GM12878 (cell line): ENCODE results near the gene RBM26. TPM values are rescaled to one million over a fixed set of nuclear protein-coding genes. Genes with fewer than 3 reads are reported as not detected.

Source experiments
- ATAC-seq: fragments of 200-7000 bp; cut with Tn5 transposase; 3 replicates; pipeline ENCODE4 v1.9.1; 2020; ENCODE audit warnings: mild to moderate bottlenecking, moderate library complexity
- BruUV-seq: library from RNA; stranded (reverse); fragments of 400-500 nt; replicated peaks from 2 replicates; lab custom pipeline; 2021; lab: Mats Ljungman, UMichigan
- CTCF ChIA-PET: fragments of 300-600 bp; sonication (Branson Sonifier 250); formaldehyde crosslinking; extraction: SDS; loops from one replicate; lab custom pipeline; 2021; ENCODE audit warnings: inconsistent platforms; lab: Yijun Ruan, JAX
- POLR2A ChIA-PET: fragments of 350-600 bp; formaldehyde crosslinking; extraction: SDS; loops from one replicate; lab custom pipeline; 2021; ENCODE audit warnings: inconsistent platforms; lab: Charles Lee
- RAD21 ChIA-PET: fragments of 300-600 bp; sonication (Branson Sonifier 250); formaldehyde crosslinking; loops from one replicate; lab custom pipeline; 2023; ENCODE audit warnings: antibody characterized with exemption; ENCODE audit not compliant: unreplicated experiment; lab: Charles Lee
- SMC1A ChIA-PET: fragments of 300-600 bp; sonication (Branson Sonifier 250); formaldehyde crosslinking; loops from one replicate; lab custom pipeline; 2023; ENCODE audit not compliant: unreplicated experiment, uncharacterized antibody; lab: Charles Lee
- DNase-seq: peaks from one replicate; pipeline ENCODE4 v3.0.0-alpha.2; 2011; ENCODE audit warnings: low read depth, low spot score
- FAIRE-seq: peaks from 3 replicates; lab custom pipeline; 2011; peaks lifted over from hg19 to GRCh38; lab: Jason Lieb, UNC
- H2AFZ ChIP-seq: 2 replicates; pipeline ENCODE4 v1.6.0; 2011; ENCODE audit warnings: low read depth, low read length, control low read depth; ENCODE audit not compliant: control insufficient read depth
- H3K27ac ChIP-seq: 2 replicates; pipeline ENCODE4 v1.5.1; 2011; ENCODE audit warnings: control low read depth; ENCODE audit not compliant: control insufficient read depth, insufficient read depth
- H3K27me3 ChIP-seq, 2 experiments: replicated peaks in 1 of 2; 2 replicates each; pipeline versions ENCODE4 v1.6.0 to v1.6.1; 2011; ENCODE audit warnings: low read length in 1 of 2; ENCODE audit not compliant: control insufficient read depth in 2 of 2, insufficient read depth in 2 of 2
- H3K36me3 ChIP-seq, 2 experiments: 2 replicates each; pipeline ENCODE4 v1.5.1; 2011; ENCODE audit warnings: low read length in 1 of 2; ENCODE audit not compliant: control insufficient read depth in 2 of 2, insufficient read depth in 2 of 2
- H3K4me1 ChIP-seq: 2 replicates; pipeline ENCODE4 v1.6.1; 2011; ENCODE audit warnings: mild to moderate bottlenecking, low read length, moderate library complexity, mixed read lengths; ENCODE audit not compliant: control insufficient read depth, insufficient read depth
- H3K4me2 ChIP-seq: 2 replicates; pipeline ENCODE4 v1.6.0; 2011; ENCODE audit warnings: control low read depth; ENCODE audit not compliant: control insufficient read depth, insufficient read depth
- H3K4me3 ChIP-seq: fragments of 200-600 bp; sonication (generic); 2 replicates; pipeline ENCODE4 v1.5.1; 2016
- H3K79me2 ChIP-seq: 2 replicates; pipeline ENCODE4 v1.6.0; 2011; ENCODE audit warnings: low read length; ENCODE audit not compliant: control insufficient read depth, insufficient read depth
- H3K9ac ChIP-seq: 2 replicates; pipeline ENCODE4 v1.8.0; 2011; ENCODE audit warnings: low read length, control low read depth, mixed read lengths; ENCODE audit not compliant: control insufficient read depth, insufficient read depth
- H3K9me3 ChIP-seq: replicated peaks from 3 replicates; pipeline ENCODE4 v1.5.1; 2011; ENCODE audit warnings: mild to moderate bottlenecking, low read length; ENCODE audit not compliant: control insufficient read depth, insufficient read depth
- H4K20me1 ChIP-seq: 2 replicates; pipeline ENCODE4 v1.6.0; 2011; ENCODE audit not compliant: control insufficient read depth, insufficient read depth
- CBFB ChIP-seq: IDR thresholded peaks from 2 replicates; pipeline ENCODE4 v1.6.1; 2016; ENCODE audit warnings: antibody characterized with exemption, low read depth
- CHD1 ChIP-seq: IDR thresholded peaks from 2 replicates; pipeline ENCODE4 v1.6.1; 2012; ENCODE audit warnings: low read depth, low read length, improper control_type of control experiment
- DPF2 ChIP-seq: fragments of 450-650 bp; IDR thresholded peaks from 2 replicates; pipeline ENCODE4 v1.6.1; 2017; ENCODE audit warnings: mild to moderate bottlenecking
- ETV6 ChIP-seq, 2 experiments: fragments of 450-650 bp in 1 of 2; IDR thresholded peaks in 1 of 2; conservative IDR thresholded peaks in 1 of 2; 2 replicates each; pipeline ENCODE4 v1.6.1; 2014; ENCODE audit warnings: antibody characterized with exemption in 1 of 2, borderline replicate concordance in 1 of 2, low read depth in 1 of 2, mild to moderate bottlenecking in 1 of 2, moderate library complexity in 1 of 2
- FOXM1 ChIP-seq: IDR thresholded peaks from 2 replicates; pipeline ENCODE4 v1.6.1; 2012; ENCODE audit warnings: low read depth, mild to moderate bottlenecking, inconsistent platforms, low read length, moderate library complexity
- HDAC2 ChIP-seq: fragments of 200-600 bp; sonication (generic); IDR thresholded peaks from 2 replicates; pipeline ENCODE4 v1.6.1; 2017
- MAX ChIP-seq: IDR thresholded peaks from 2 replicates; pipeline ENCODE4 v1.6.1; 2012; ENCODE audit warnings: low read depth, low read length, improper control_type of control experiment
- RAD21 ChIP-seq: IDR thresholded peaks from 2 replicates; pipeline ENCODE4 v1.6.1; 2011; ENCODE audit warnings: mild to moderate bottlenecking, low read depth, low read length, moderate library complexity; ENCODE audit not compliant: insufficient read depth
- RCOR1 ChIP-seq: conservative IDR thresholded peaks from 2 replicates; pipeline ENCODE4 v1.6.1; 2012; ENCODE audit warnings: low read depth, low read length, improper control_type of control experiment
- SIX5 ChIP-seq: IDR thresholded peaks from 2 replicates; pipeline ENCODE4 v1.6.1; 2011; ENCODE audit warnings: mild to moderate bottlenecking, low read depth, low read length, moderate library complexity; ENCODE audit not compliant: severe bottlenecking
- SMC3 ChIP-seq: IDR thresholded peaks from 2 replicates; pipeline ENCODE4 v1.6.1; 2011; ENCODE audit warnings: low read length, improper control_type of control experiment, borderline replicate concordance
- SP1 ChIP-seq: IDR thresholded peaks from one replicate; pipeline ENCODE4 v1.6.1; 2011; ENCODE audit warnings: low read depth, low read length
- ZNF384 ChIP-seq: IDR thresholded peaks from 2 replicates; pipeline ENCODE4 v1.6.1; 2012; ENCODE audit warnings: low read depth, mild to moderate bottlenecking, low read length, improper control_type of control experiment, borderline replicate concordance
- WGBS: methylation state at CpG from one replicate; pipeline ENCODE4 v1.1.6; 2016; ENCODE audit warnings: low lambda C conversion rate; ENCODE audit not compliant: insufficient replicate concordance, insufficient coverage; ENCODE audit errors: missing lambda C conversion rate; 5-methylcytosine and 5-hydroxymethylcytosine counted together
- in situ Hi-C: fragments of 300-500 bp; cut with MboI; formaldehyde crosslinking; loops from 9 replicates; pipeline ENCODE4 v1.14.3; 2018; ENCODE audit warnings: mixed read lengths
- intact Hi-C: fragments of 100-400 bp; cut with micrococcal nuclease; formaldehyde crosslinking; loops from one replicate; pipeline ENCODE4 v1.14.2; 2022; ENCODE audit not compliant: unreplicated experiment
- polyA plus RNA-seq, 11 experiments: library from polyadenylated mRNA; depleted of rRNA in 4 of 11; unstranded in 6 of 11; stranded (reverse) in 5 of 11; fragments of >200 nt; fragmentation: Nextera tagmentation in 4 of 11; fragmentation: Illumina TruSeq in 1 of 11; extraction: Ambion mirVana in 4 of 11; extraction: Trizol in 1 of 11; gene quantifications; 1 replicate in 1 of 11; 2 replicates in 10 of 11; pipeline versions ENCODE4 v1.2.1 to v1.2.3, GENCODE V29; 2011 to 2016; ENCODE audit warnings: inconsistent platforms in 2 of 11, missing spikeins in 2 of 11, low read depth in 1 of 11
- total RNA-seq, 4 experiments: library from RNA; depleted of rRNA in 3 of 4; stranded (reverse); fragments of >200 nt in 3 of 4; fragmentation: Illumina TruSeq in 1 of 4; extraction: Trizol in 1 of 4; gene quantifications; 2 replicates each; pipeline versions ENCODE4 v1.2.1 to v1.2.3, GENCODE V29; 2013 to 2021
- TF ChIP-seq, protein P1 (sequence below): fragments of 450-650 bp; IDR thresholded peaks from 2 replicates; pipeline ENCODE4 v1.6.1; 2016; ENCODE audit warnings: mild to moderate bottlenecking

RBM26 gene
- total and polyA plus RNA-seq, 10 of the 15 experiments (the other 5 are each of a cell fraction or from before 2014, with no cell fraction given): 17.6 to 71.3 (median 38.9) TPM

GRCh38 chr13:79435561-79435990 is 29.5 kb upstream of the RBM26 start:
- in situ Hi-C loops: no loop called here
- no peak for DNase-seq
- Histone ChIP-seq H3K79me2 (no peaks in the 10 kb centered on the region), H3K27me3 (no peaks in the 10 kb centered on the region; a peak in 1 of 4 replicates), H3K4me2 (no peak overlapping the region), H3K4me1 (no peaks in the 10 kb centered on the region)
- TF ChIP-seq SMC3: no peak
- TF ChIP-seq CBFB: no peak
- TF ChIP-seq, protein P1, sequence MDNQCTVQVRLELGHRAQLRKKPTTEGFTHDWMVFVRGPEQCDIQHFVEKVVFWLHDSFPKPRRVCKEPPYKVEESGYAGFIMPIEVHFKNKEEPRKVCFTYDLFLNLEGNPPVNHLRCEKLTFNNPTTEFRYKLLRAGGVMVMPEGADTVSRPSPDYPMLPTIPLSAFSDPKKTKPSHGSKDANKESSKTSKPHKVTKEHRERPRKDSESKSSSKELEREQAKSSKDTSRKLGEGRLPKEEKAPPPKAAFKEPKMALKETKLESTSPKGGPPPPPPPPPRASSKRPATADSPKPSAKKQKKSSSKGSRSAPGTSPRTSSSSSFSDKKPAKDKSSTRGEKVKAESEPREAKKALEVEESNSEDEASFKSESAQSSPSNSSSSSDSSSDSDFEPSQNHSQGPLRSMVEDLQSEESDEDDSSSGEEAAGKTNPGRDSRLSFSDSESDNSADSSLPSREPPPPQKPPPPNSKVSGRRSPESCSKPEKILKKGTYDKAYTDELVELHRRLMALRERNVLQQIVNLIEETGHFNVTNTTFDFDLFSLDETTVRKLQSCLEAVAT: no peak
- TF ChIP-seq, all 136 proteins: peak for 0
- WGBS: 91% methylated on average over 1 of the region's 1 CpG
- ChIA-PET SMC1A (interaction anchor here (1.5 kb wide), 1 partner anchor 11 kb away, joined by 9 read pairs; no protein-coding TSS in a partner anchor), CTCF (interaction anchor here (1.3 to 1.6 kb wide), 2 partner anchors 104 to 106 kb away, joined by 3 to 4 read pairs; no protein-coding TSS in a partner anchor), RAD21 (interaction anchor here (1.6 kb wide), 1 partner anchor 11 kb away, joined by 4 read pairs; no protein-coding TSS in a partner anchor), POLR2A (no interaction called here)
- H3K27ac ChIP-seq: no peak overlapping the region
- intact Hi-C loops: no loop called here
- ATAC-seq: no peak
- H2AFZ ChIP-seq: no peak overlapping the region
- H3K9me3 ChIP-seq: no peaks in the 10 kb centered on the region
- BruUV-seq: no TSS peak
- FAIRE-seq: no peak
- H4K20me1 ChIP-seq: no peaks in the 10 kb centered on the region
- no peak overlapping the region for H3K4me3 ChIP-seq
- no peaks in the 10 kb centered on the region for H3K36me3 ChIP-seq
- no peak overlapping the region for H3K9ac ChIP-seq

DNA sequence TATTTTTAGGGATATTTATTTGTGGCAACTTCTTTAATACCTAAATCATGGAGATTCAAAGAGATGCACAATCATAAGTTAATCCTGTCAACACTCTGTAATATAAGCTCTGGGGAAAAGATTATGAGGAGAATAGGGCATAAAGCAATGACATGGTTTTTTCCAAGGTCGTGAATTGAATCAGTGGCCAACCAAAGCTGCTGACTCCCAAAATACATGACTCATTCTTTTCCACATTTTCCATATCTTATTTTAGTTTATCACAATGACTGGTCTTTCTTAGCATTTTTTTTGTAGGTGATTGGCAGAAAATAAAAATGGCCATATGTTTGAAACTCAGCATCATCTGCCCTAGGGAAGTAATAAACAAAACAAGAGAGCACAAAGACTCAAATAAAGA is 28.5 kb upstream of the RBM26 start:
- RAD21 ChIA-PET: no interaction called here
- H3K9me3 ChIP-seq: no peaks in the 10 kb centered on the region
- H3K9ac ChIP-seq: no peak overlapping the region
- POLR2A ChIA-PET: interaction anchor here (0.5 kb wide), 1 partner anchor 12 kb away, joined by 3 read pairs; no protein-coding TSS in a partner anchor
- H4K20me1 ChIP-seq: no peaks in the 10 kb centered on the region
- H3K36me3 ChIP-seq: no peaks in the 10 kb centered on the region
- SMC1A ChIA-PET: interaction anchor here (0.7 to 3.5 kb wide), 2 partner anchors 11 to 26 kb away, joined by 3 to 20 read pairs; no protein-coding TSS in a partner anchor
- no peak for TF ChIP-seq FOXM1
- TF ChIP-seq MAX: no peak
- TF ChIP-seq SP1: no peak
- no peak for TF ChIP-seq ETV6 (conservative IDR thresholded peaks at IDR 0.05 in 1 of 2, IDR thresholded peaks at IDR 0.05 in 1 of 2; ENCODE audit: borderline replicate concordance in 1 of 2, low read depth in 1 of 2)
- TF ChIP-seq HDAC2: no peak
- no peak for TF ChIP-seq SIX5
- no peak for TF ChIP-seq RCOR1
- TF ChIP-seq DPF2: no peak
- no peak for TF ChIP-seq RAD21
- no peak for TF ChIP-seq CHD1
- TF ChIP-seq ZNF384: no peak
- TF ChIP-seq SMC3: no peak
- TF ChIP-seq, all 136 proteins: peak for 0
- H3K4me3 ChIP-seq: no peak overlapping the region
- FAIRE-seq (no peak), DNase-seq (no peak), ATAC-seq (no peak)
- no peak overlapping the region for H2AFZ ChIP-seq
- no peak overlapping the region for H3K27ac ChIP-seq
- CTCF ChIA-PET: interaction anchor here (13.6 kb wide), 1 partner anchor 98 kb away, joined by 564 read pairs; no protein-coding TSS in a partner anchor
- no peaks in the 10 kb centered on the region; a peak in 1 of 4 replicates for H3K27me3 ChIP-seq
- no peaks in the 10 kb centered on the region for H3K79me2 ChIP-seq
- H3K4me1 ChIP-seq: no peaks in the 10 kb centered on the region
- 93% methylated on average over 1 of the region's 1 CpG for WGBS
- intact Hi-C loops: no loop called here
- in situ Hi-C loops: no loop called here
- no peak overlapping the region for H3K4me2 ChIP-seq
- no TSS peak for BruUV-seq
